ENCODE measurements around the gene KLHL7.

KLHL7 gene

GRCh38 chr7:23105644-23106056 lies at the start of gene KLHL7:
Gene KLHL7, plus strand, starts transcription at chr7:23105785. Its CDS starts 242 bp downstream, at chr7:23106027.
- DNase-seq (ENCODE audit: low read depth), result peak; percentile 89

- no peak for DNase-seq (ENCODE audit: low read depth)
These were observed 47.0 kb upstream of the KLHL7 start for GRCh38 chr7:23058408-23059096.

- DNase-seq (ENCODE audit: low read depth), result no peak
These were observed 44.3 kb upstream of the KLHL7 start for GRCh38 chr7:23061327-23061726.

GRCh38 chr7:23062452-23062851 lies 43.1 kb upstream of the KLHL7 start:
- DNase-seq (ENCODE audit: low read depth), result no peak

GRCh38 chr7:23065974-23066373 lies 39.6 kb upstream of the KLHL7 start:
- DNase-seq (ENCODE audit: low read depth), result no peak

GRCh38 chr7:23067271-23067670 lies 38.3 kb upstream of the KLHL7 start:
- DNase-seq (ENCODE audit: low read depth), result no peak

GRCh38 chr7:23072048-23072447 lies 33.5 kb upstream of the KLHL7 start:
- DNase-seq (ENCODE audit: low read depth), result no peak

- no peak for DNase-seq (ENCODE audit: low read depth)
These were observed 32.7 kb upstream of the KLHL7 start for GRCh38 chr7:23072922-23073321.

- no peak for DNase-seq (ENCODE audit: low read depth)
These were observed 30.9 kb upstream of the KLHL7 start for GRCh38 chr7:23074443-23075261.

GRCh38 chr7:23075571-23075970 lies 30.0 kb upstream of the KLHL7 start:
- DNase-seq (ENCODE audit: low read depth), result no peak

- DNase-seq (ENCODE audit: low read depth), result no peak
These were observed 28.8 kb upstream of the KLHL7 start for GRCh38 chr7:23076772-23077171.

- no peak for DNase-seq (ENCODE audit: low read depth)
These were observed 12.5 kb upstream of the KLHL7 start for GRCh38 chr7:23093111-23093510.

GRCh38 chr7:23093546-23093945 lies 12.0 kb upstream of the KLHL7 start:
- no peak for DNase-seq (ENCODE audit: low read depth)

- no peak for DNase-seq (ENCODE audit: low read depth)
These were observed 8.9 kb upstream of the KLHL7 start for GRCh38 chr7:23096518-23097290.

- DNase-seq (ENCODE audit: low read depth), result no peak
These were observed 7.6 kb upstream of the KLHL7 start for GRCh38 chr7:23098029-23098428.

- no peak for DNase-seq (ENCODE audit: low read depth)
These were observed 7.1 kb upstream of the KLHL7 start for GRCh38 chr7:23098460-23098859.

GRCh38 chr7:23100697-23101096 lies 4.9 kb upstream of the KLHL7 start:
- DNase-seq (ENCODE audit: low read depth), result no peak

- no peak for DNase-seq (ENCODE audit: low read depth)
These were observed 420 bp upstream of the KLHL7 start for GRCh38 chr7:23105086-23105643.

GRCh38 chr7:23106057-23106822 lies 655 bp downstream of the KLHL7 start:
- DNase-seq (ENCODE audit: low read depth), result peak; percentile 38

- DNase-seq (ENCODE audit: low read depth), result no peak
These were observed 1.5 kb downstream of the KLHL7 start for GRCh38 chr7:23106823-23107663.

GRCh38 chr7:23107781-23108180 lies 2.2 kb downstream of the KLHL7 start:
- DNase-seq (ENCODE audit: low read depth), result no peak
